PC-3 (cell line): ENCODE results near the gene PICALM. TPM values are rescaled to one million over a fixed set of nuclear protein-coding genes. Genes with fewer than 3 reads are reported as not detected.

Experiments used
- ATAC-seq: fragments of 200-7000 bp; cut with Tn5 transposase; 2 replicates; pipeline ENCODE4 v1.9.1; 2020; ENCODE audit warnings: mild to moderate bottlenecking, moderate library complexity
- BruUV-seq: library from RNA; stranded (reverse); fragments of 400-500 nt; replicated peaks from 2 replicates; lab custom pipeline; 2021; lab: Mats Ljungman, UMichigan
- CTCF ChIA-PET: fragments of 300-600 bp; sonication (Branson Sonifier 250); formaldehyde crosslinking; loops from one replicate; lab custom pipeline; 2022; ENCODE audit warnings: antibody characterized with exemption; lab: Charles Lee
- POLR2A ChIA-PET: fragments of 300-600 bp; sonication (Branson Sonifier 250); formaldehyde crosslinking; loops from one replicate; lab custom pipeline; 2022; ENCODE audit warnings: antibody characterized with exemption; ENCODE audit not compliant: unreplicated experiment; lab: Charles Lee
- DNase-seq: peaks from one replicate; pipeline ENCODE4 v3.0.0-alpha.2; 2015
- H2AFZ ChIP-seq: fragments of 300-600 bp; sonication (generic); 2 replicates; pipeline ENCODE4 v1.6.0; 2016; ENCODE audit warnings: antibody characterized with exemption, low read length
- H3F3A ChIP-seq: fragments of 300-600 bp; sonication (generic); one replicate; pipeline ENCODE4 v1.6.0; 2017; ENCODE audit warnings: antibody characterized with exemption, low read length, control low read depth, mild to moderate bottlenecking; ENCODE audit not compliant: unreplicated experiment
- H3K27ac ChIP-seq: fragments of 300-600 bp; sonication (generic); 2 replicates; pipeline ENCODE4 v1.5.1; 2016; ENCODE audit warnings: mild to moderate bottlenecking, low read length
- H3K27me3 ChIP-seq: fragments of 300-600 bp; sonication (generic); 2 replicates; pipeline ENCODE4 v1.6.1; 2016; ENCODE audit warnings: low read length, mixed read lengths
- H3K36me3 ChIP-seq: fragments of 300-600 bp; sonication (generic); 2 replicates; pipeline ENCODE4 v1.6.1; 2016; ENCODE audit warnings: low read depth, mixed run types, low read length, mixed read lengths
- H3K4me1 ChIP-seq: fragments of 300-600 bp; sonication (generic); 2 replicates; pipeline ENCODE4 v1.5.1; 2016; ENCODE audit warnings: low read length; ENCODE audit not compliant: insufficient read depth
- H3K4me2 ChIP-seq: fragments of 300-600 bp; sonication (generic); 2 replicates; pipeline ENCODE4 v1.6.0; 2016; ENCODE audit warnings: low read length
- H3K4me3 ChIP-seq: fragments of 300-600 bp; sonication (generic); 2 replicates; pipeline ENCODE4 v1.5.1; 2016; ENCODE audit warnings: mild to moderate bottlenecking, low read length, mixed read lengths
- H3K79me2 ChIP-seq: fragments of 300-600 bp; sonication (generic); 2 replicates; pipeline ENCODE4 v1.6.1; 2017; ENCODE audit warnings: low read length, mixed read lengths
- H3K9ac ChIP-seq: fragments of 300-600 bp; sonication (generic); 2 replicates; pipeline ENCODE4 v1.6.0; 2016; ENCODE audit warnings: mild to moderate bottlenecking, low read length
- H3K9me2 ChIP-seq: fragments of 300-600 bp; sonication (generic); replicated peaks from 2 replicates; pipeline ENCODE4 v1.6.1; 2016; ENCODE audit warnings: mixed run types, low read length, mixed read lengths
- H3K9me3 ChIP-seq: fragments of 300-600 bp; sonication (generic); 2 replicates; pipeline ENCODE4 v1.6.1; 2016; ENCODE audit warnings: low read length, mixed read lengths
- H4K20me1 ChIP-seq: fragments of 300-600 bp; sonication (generic); 2 replicates; pipeline ENCODE4 v1.6.1; 2016; ENCODE audit warnings: low read length, mixed read lengths
- EZH2 ChIP-seq: fragments of 300-600 bp; sonication (generic); IDR thresholded peaks from one replicate; pipeline ENCODE4 v1.6.1; 2017; ENCODE audit warnings: antibody characterized with exemption, mild to moderate bottlenecking, low read length; ENCODE audit not compliant: unreplicated experiment
- EZH2phosphoT487 ChIP-seq: fragments of 300-600 bp; sonication (generic); IDR thresholded peaks from 2 replicates; pipeline ENCODE4 v1.6.1; 2018; ENCODE audit warnings: mild to moderate bottlenecking, antibody characterized with exemption, low read length, borderline replicate concordance
- intact Hi-C: fragments of 100-400 bp; cut with micrococcal nuclease; formaldehyde crosslinking; loops from 2 replicates; pipeline ENCODE4 v1.9.0; 2023
- total RNA-seq: library from RNA; depleted of rRNA; stranded (reverse); fragments of >200 nt; gene quantifications from 2 replicates; pipeline ENCODE4 v1.2.3, GENCODE V29; 2014
- TF ChIP-seq, protein P1 (sequence below): fragments of 300-600 bp; sonication (generic); conservative IDR thresholded peaks from 2 replicates; pipeline ENCODE4 v1.5.1; 2017; ENCODE audit warnings: antibody characterized with exemption, low read depth, mild to moderate bottlenecking, low read length

The PICALM gene
- total RNA-seq, 1 experiment from 2014 or later: 59.3 TPM

DNA sequence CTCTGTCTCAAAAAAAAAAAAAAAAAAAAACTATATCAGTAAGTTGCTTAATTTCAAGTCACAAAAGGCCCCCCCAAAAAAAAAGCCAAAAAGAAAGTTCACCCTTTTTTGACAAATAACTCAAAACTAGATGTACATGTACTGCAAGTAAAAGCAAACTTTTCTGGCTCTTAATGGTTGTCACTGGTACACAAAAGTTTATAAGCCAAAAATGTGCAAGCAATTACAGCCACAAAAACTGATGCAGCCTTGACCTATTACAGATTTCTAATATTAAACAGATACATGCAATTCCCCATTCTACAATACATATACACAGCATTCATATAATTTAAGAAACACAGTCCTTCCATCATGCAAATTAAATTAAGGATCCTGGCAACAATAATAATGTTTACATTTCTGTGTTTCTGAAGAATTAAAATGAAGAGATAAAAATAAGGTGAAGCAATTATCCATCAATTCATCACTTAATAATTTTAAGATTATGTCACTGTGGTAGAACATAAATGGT, 18.6 kb downstream of the PICALM start:
- H3K79me2 ChIP-seq: peaks cover 100% of the 10 kb centered on the region
- H3K27me3 ChIP-seq: no peaks in the 10 kb centered on the region
- peaks cover 27% of the 10 kb centered on the region for H4K20me1 ChIP-seq
- ChIA-PET CTCF (no interaction called here), POLR2A (no interaction called here)
- intact Hi-C loops: no loop called here
- no peak overlapping the region for H3K9ac ChIP-seq
- no peak for ATAC-seq
- TF ChIP-seq EZH2phosphoT487 (no peak), EZH2 (no peak)
- TF ChIP-seq, protein P1, sequence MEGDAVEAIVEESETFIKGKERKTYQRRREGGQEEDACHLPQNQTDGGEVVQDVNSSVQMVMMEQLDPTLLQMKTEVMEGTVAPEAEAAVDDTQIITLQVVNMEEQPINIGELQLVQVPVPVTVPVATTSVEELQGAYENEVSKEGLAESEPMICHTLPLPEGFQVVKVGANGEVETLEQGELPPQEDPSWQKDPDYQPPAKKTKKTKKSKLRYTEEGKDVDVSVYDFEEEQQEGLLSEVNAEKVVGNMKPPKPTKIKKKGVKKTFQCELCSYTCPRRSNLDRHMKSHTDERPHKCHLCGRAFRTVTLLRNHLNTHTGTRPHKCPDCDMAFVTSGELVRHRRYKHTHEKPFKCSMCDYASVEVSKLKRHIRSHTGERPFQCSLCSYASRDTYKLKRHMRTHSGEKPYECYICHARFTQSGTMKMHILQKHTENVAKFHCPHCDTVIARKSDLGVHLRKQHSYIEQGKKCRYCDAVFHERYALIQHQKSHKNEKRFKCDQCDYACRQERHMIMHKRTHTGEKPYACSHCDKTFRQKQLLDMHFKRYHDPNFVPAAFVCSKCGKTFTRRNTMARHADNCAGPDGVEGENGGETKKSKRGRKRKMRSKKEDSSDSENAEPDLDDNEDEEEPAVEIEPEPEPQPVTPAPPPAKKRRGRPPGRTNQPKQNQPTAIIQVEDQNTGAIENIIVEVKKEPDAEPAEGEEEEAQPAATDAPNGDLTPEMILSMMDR: no peak
- BruUV-seq: no TSS peak
- H3K4me3 ChIP-seq: no peak overlapping the region
- no peak for DNase-seq
- H3K4me1 ChIP-seq: no peaks in the 10 kb centered on the region
- no peaks in the 10 kb centered on the region for H3K9me2 ChIP-seq
- no peak overlapping the region for H3K27ac ChIP-seq
- no peak overlapping the region for H2AFZ ChIP-seq
- H3F3A ChIP-seq: no peaks in the 10 kb centered on the region
- H3K4me2 ChIP-seq: no peak overlapping the region
- H3K9me3 ChIP-seq: no peaks in the 10 kb centered on the region
- H3K36me3 ChIP-seq: no peaks in the 10 kb centered on the region

- intact Hi-C loops: no loop called here
- TF ChIP-seq EZH2phosphoT487 (no peak), EZH2 (no peak)
- TF ChIP-seq, protein P1: no peak
- ChIA-PET POLR2A (no interaction called here), CTCF (no interaction called here)
- Histone ChIP-seq H4K20me1 (peaks cover 28% of the 10 kb centered on the region), H3K4me3 (no peak overlapping the region), H3K79me2 (peaks cover 100% of the 10 kb centered on the region), H3K36me3 (no peaks in the 10 kb centered on the region), H3K9me2 (no peaks in the 10 kb centered on the region), H3K9me3 (no peaks in the 10 kb centered on the region), H3K27ac (no peak overlapping the region), H3F3A (no peaks in the 10 kb centered on the region), H2AFZ (no peak overlapping the region), H3K4me2 (no peak overlapping the region), H3K9ac (no peak overlapping the region), H3K27me3 (no peaks in the 10 kb centered on the region), H3K4me1 (no peaks in the 10 kb centered on the region)
- ATAC-seq: no peak
- no TSS peak for BruUV-seq
- peak; percentile 47 for DNase-seq
These were observed 21.5 kb downstream of the PICALM start for GRCh38 chr11:86047275-86047991.

GRCh38 chr11:86046116-86046515, 22.8 kb downstream of the PICALM start:
- H3K4me2 ChIP-seq: no peak overlapping the region
- H3K27ac ChIP-seq: no peak overlapping the region
- no peak for TF ChIP-seq EZH2
- TF ChIP-seq, protein P1: no peak
- no peak for TF ChIP-seq EZH2phosphoT487
- H3K9me3 ChIP-seq: no peaks in the 10 kb centered on the region
- H3K4me3 ChIP-seq: no peak overlapping the region
- no peak for ATAC-seq
- intact Hi-C loops: no loop called here
- BruUV-seq: no TSS peak
- H3F3A ChIP-seq: no peaks in the 10 kb centered on the region
- POLR2A ChIA-PET: no interaction called here
- H3K36me3 ChIP-seq: no peaks in the 10 kb centered on the region
- H3K79me2 ChIP-seq: peaks cover 95% of the 10 kb centered on the region
- DNase-seq: no peak
- H2AFZ ChIP-seq: no peak overlapping the region
- CTCF ChIA-PET: no interaction called here
- H4K20me1 ChIP-seq: peaks cover 24% of the 10 kb centered on the region
- H3K9me2 ChIP-seq: no peaks in the 10 kb centered on the region
- H3K27me3 ChIP-seq: no peaks in the 10 kb centered on the region
- H3K4me1 ChIP-seq: peaks cover 3% of the 10 kb centered on the region; the same call in 1 of the 2 replicates
- no peak overlapping the region for H3K9ac ChIP-seq
